IPS-11a (cell line): Measurements from ENCODE around the gene TAS2R1.

Experiments used
- H3K4me3 ChIP-seq: one replicate; pipeline ENCODE4 v1.5.1; 2013; ENCODE audit warnings: low read depth, low read length, control low read depth

The TAS2R1 gene

DNA sequence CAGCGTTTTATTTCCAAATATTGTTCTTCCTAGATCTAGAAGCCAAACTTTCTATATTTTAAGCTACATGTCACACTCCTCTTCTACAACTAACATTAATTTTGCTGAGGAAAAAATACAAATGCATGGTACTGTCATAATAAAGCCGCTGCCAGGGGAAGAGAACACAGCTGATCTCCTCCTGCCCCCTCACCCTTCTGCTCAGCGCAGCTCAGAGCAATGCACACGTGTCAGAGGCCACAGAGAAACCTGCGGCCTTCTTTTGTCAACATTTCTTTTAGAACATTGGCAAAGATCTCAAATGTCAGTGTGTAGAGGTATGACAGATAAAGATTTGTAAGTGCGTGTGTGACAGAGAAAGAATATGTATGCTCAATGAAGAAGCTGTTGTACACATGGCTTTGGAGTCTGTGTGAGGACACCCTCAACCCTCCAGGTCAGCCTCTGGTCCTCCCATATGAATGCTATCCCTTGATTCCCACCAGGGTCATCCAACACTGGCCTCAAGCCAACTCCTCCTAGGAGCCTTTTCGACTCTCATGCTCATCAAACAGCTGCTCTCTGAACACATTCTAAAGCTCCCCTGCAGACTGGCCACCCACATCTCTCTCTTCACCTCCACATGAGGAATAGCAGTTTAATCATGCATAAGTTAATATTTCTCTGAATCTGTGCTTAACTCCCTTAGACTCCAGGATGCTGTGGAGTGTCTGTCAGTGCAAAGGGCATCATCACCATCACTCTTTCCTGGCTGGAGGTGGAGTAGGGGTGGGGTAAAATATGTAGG is 40.9 kb downstream of the TAS2R1 start:
- no peak overlapping the region for H3K4me3 ChIP-seq

DNA sequence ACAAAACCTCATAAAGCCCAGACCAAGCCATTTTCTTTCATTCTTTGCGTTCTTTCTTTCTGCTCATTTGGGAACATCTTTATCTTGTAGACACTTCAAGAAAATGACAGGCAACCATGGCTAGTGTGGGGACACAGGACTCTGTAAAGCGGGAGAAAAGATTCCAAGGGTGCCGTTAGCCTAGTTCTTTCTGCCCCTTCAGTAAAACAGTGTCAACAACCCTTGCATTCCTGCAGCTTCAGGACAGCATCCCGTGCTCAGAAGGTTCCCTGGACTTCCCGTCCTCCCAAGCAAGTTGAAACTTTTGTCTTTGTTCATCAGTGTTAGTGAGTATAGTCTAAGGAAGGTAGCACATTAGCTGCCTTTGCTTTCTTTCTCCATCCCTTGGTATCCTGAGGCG is 41.9 kb downstream of the TAS2R1 start:
- no peak overlapping the region for H3K4me3 ChIP-seq

DNA sequence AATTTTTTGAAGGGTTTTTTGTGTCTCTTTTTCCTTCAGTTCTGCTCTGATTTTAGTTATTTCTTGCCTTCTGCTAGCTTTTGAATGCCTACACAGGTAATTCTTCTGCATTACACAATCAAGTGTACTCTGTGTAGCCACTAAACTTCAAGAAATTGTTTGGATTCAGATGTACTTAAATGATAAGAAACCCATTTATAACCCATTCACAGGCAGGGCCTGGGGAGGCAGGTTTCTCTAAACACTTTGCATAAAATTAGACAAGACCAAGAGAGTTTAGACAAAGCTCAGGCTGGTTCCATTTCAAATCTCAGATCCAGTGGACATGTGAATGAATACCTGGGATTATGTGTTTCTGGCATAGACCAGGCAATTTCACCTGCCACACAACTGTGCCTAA is 43.0 kb downstream of the TAS2R1 start:
- no peak overlapping the region for H3K4me3 ChIP-seq

- no peak overlapping the region for H3K4me3 ChIP-seq
Observed at GRCh38 chr5:9582406-9582805, 47.7 kb downstream of the TAS2R1 start.
